ENCODE results near the gene SLC22A1. TPM values are rescaled to one million over a fixed set of nuclear protein-coding genes. Genes with fewer than 3 reads are reported as not detected.

The SLC22A1 gene
- total RNA-seq, 1 experiment from 2014 or later, result 0.86 TPM

DNA sequence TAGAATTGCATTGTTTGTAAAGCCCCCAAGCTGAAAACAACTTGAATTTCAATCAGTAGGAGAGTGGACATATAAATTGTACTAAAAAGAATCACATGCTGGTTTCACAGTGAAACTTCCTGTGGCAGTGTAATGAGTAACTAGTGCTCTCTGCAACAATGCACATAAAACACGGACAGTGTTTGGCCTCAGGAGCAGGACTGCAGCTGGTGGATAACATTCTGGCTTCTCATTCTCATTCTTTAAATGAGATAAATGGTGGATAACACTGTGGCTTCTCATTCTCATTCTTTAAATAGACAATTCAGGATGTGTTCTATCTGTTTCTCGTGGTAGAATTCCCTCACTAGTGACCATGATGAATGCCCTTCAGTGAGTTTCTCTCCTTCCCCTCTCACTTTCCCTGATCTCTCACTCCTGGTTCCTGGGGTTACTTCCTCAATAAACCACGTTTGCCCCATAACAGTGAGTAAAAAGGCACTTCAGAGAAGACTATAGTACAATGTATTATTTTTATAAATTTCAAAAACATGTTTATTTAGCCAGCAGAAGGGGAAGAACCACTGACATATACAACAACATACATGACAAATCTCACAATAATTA, 77.1 kb downstream of the SLC22A1 start:
- Histone ChIP-seq H3K27me3 (ENCODE audit: insufficient read depth, low read length) (no peaks in the 10 kb centered on the region), H4K20me1 (ENCODE audit: insufficient read depth) (no peaks in the 10 kb centered on the region), H3K9me3 (ENCODE audit: control insufficient read depth in 1 of 2, insufficient read depth in 1 of 2, low read depth in 1 of 2, low read length in 2 of 2) (0 out of 4 replicates have a peak, but pooled peaks cover 0 to 3% of the 10 kb centered on the region in 2 experiments), H3K4me2 (ENCODE audit: low read length) (no peak overlapping the region), H3K79me2 (ENCODE audit: insufficient read depth, low read length) (no peaks in the 10 kb centered on the region), H3K4me1 (ENCODE audit: control insufficient read depth in 1 of 2, insufficient read depth in 2 of 2, low read length in 2 of 2) (no peaks in the 10 kb centered on the region), H3K9ac (ENCODE audit: low read length) (no peak overlapping the region), H3K27ac (ENCODE audit: low read depth, low read length) (no peak overlapping the region), H3K36me3 (ENCODE audit: control insufficient read depth in 1 of 2, insufficient read depth in 2 of 2, low read length in 2 of 2) (no peaks in the 10 kb centered on the region), H3K9me2 (ENCODE audit: insufficient read depth) (no peaks in the 10 kb centered on the region), H2AFZ (ENCODE audit: low read depth, low read length, poor library complexity, severe bottlenecking) (no peak overlapping the region), H3K4me3 (replicated peaks in 1 of 2; ENCODE audit: low read depth in 1 of 2, low read length in 2 of 2) (no peak overlapping the region)
- RAD21 ChIA-PET (ENCODE audit: low non-redundant PET in 1 of 2, low total read pairs in 2 of 2, uncharacterized antibody in 2 of 2, unreplicated experiment in 2 of 2), result no interaction called here
- CTCF ChIA-PET, result no interaction called here
- TF ChIP-seq, protein P1, sequence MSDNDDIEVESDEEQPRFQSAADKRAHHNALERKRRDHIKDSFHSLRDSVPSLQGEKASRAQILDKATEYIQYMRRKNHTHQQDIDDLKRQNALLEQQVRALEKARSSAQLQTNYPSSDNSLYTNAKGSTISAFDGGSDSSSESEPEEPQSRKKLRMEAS (IDR thresholded peaks at IDR 0.05), result no peak
- TF ChIP-seq YY1 (IDR thresholded peaks at IDR 0.05; ENCODE audit: extremely low read depth, insufficient replicate concordance, low read depth, low read length) (no peak), ZBTB33 (IDR thresholded peaks at IDR 0.05; ENCODE audit: extremely low read depth, insufficient replicate concordance, low read length) (no peak)
- BruUV-seq (replicated peaks), result no TSS peak
- ATAC-seq (no peak), DNase-seq (ENCODE audit: low read depth, low spot score) (no peak)
- POLR2A ChIA-PET, result no interaction called here
- intact Hi-C loops (cut with micrococcal nuclease), result no loop called here

DNA sequence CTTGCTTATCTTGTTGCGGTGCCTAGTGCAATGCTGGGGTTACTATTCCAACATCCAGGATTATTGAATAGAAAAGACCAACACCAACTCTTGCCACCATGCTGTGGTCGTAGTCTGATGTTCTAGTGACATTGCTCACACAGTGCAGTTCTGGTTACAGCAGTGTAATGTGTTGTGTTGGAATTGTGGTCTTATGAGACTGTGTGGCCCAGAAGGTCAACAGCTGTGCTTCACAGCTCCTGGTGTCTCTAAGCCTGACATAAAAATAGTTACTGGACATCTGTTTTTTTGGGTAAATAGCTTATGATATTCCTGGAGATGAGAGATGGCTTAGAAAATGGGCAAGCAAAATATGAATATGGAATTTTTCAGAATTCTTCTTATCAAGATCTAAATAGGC, 79.4 kb downstream of the SLC22A1 start:
- Histone ChIP-seq H3K79me2 (ENCODE audit: insufficient read depth, low read length) (no peaks in the 10 kb centered on the region), H2AFZ (ENCODE audit: low read depth, low read length, poor library complexity, severe bottlenecking) (no peak overlapping the region), H3K4me1 (ENCODE audit: control insufficient read depth in 1 of 2, insufficient read depth in 2 of 2, low read length in 2 of 2) (no peaks in the 10 kb centered on the region), H3K9me3 (ENCODE audit: control insufficient read depth in 1 of 2, insufficient read depth in 1 of 2, low read depth in 1 of 2, low read length in 2 of 2) (no peaks in the 10 kb centered on the region), H3K27me3 (ENCODE audit: insufficient read depth, low read length) (no peaks in the 10 kb centered on the region), H3K27ac (ENCODE audit: low read depth, low read length) (no peak overlapping the region), H3K36me3 (ENCODE audit: control insufficient read depth in 1 of 2, insufficient read depth in 2 of 2, low read length in 2 of 2) (no peaks in the 10 kb centered on the region), H4K20me1 (ENCODE audit: insufficient read depth) (no peaks in the 10 kb centered on the region), H3K4me2 (ENCODE audit: low read length) (no peak overlapping the region), H3K9ac (ENCODE audit: low read length) (no peak overlapping the region), H3K4me3 (replicated peaks in 1 of 2; ENCODE audit: low read depth in 1 of 2, low read length in 2 of 2) (no peak overlapping the region), H3K9me2 (ENCODE audit: insufficient read depth) (no peaks in the 10 kb centered on the region)
- intact Hi-C loops (cut with micrococcal nuclease), result no loop called here
- no TSS peak for BruUV-seq (replicated peaks)
- ChIA-PET RAD21 (ENCODE audit: low non-redundant PET in 1 of 2, low total read pairs in 2 of 2, uncharacterized antibody in 2 of 2, unreplicated experiment in 2 of 2) (no interaction called here), POLR2A (no interaction called here), CTCF (no interaction called here)
- ATAC-seq (no peak), DNase-seq (ENCODE audit: low read depth, low spot score) (no peak)
- TF ChIP-seq CBX3 (IDR thresholded peaks at IDR 0.05; ENCODE audit: low read depth) (no peak), POLR2AphosphoS5 (IDR thresholded peaks at IDR 0.05; ENCODE audit: low read depth, low read length) (no peak), EZH2 (IDR thresholded peaks at IDR 0.05) (no peak), YY1 (IDR thresholded peaks at IDR 0.05; ENCODE audit: extremely low read depth, insufficient replicate concordance, low read depth, low read length) (no peak), ELF1 (IDR thresholded peaks at IDR 0.05; ENCODE audit: borderline replicate concordance, low read depth) (no peak), TCF7L2 (IDR thresholded peaks at IDR 0.05; ENCODE audit: borderline replicate concordance, extremely low read depth, insufficient read depth, insufficient read length) (no peak), ZNF274 (IDR thresholded peaks at IDR 0.05; ENCODE audit: low read depth, low read length) (no peak), ATF3 (IDR thresholded peaks at IDR 0.05) (no peak), CEBPB (IDR thresholded peaks at IDR 0.05; ENCODE audit: low read depth) (no peak), REST (IDR thresholded peaks at IDR 0.05; ENCODE audit: low read depth) (no peak), SP1 (IDR thresholded peaks at IDR 0.05; ENCODE audit: low read depth) (no peak)
- TF ChIP-seq, protein P1 (IDR thresholded peaks at IDR 0.05), result no peak
